Middle frontal gyrus (tissue), 1 donor: ENCODE results near the gene ZNF84.

Source experiments
- DNase-seq: peaks from one replicate; pipeline ENCODE4 v3.0.0-alpha.2; 2015; ENCODE audit warnings: low spot score; ENCODE audit errors: extremely low spot score

The ZNF84 gene

DNA sequence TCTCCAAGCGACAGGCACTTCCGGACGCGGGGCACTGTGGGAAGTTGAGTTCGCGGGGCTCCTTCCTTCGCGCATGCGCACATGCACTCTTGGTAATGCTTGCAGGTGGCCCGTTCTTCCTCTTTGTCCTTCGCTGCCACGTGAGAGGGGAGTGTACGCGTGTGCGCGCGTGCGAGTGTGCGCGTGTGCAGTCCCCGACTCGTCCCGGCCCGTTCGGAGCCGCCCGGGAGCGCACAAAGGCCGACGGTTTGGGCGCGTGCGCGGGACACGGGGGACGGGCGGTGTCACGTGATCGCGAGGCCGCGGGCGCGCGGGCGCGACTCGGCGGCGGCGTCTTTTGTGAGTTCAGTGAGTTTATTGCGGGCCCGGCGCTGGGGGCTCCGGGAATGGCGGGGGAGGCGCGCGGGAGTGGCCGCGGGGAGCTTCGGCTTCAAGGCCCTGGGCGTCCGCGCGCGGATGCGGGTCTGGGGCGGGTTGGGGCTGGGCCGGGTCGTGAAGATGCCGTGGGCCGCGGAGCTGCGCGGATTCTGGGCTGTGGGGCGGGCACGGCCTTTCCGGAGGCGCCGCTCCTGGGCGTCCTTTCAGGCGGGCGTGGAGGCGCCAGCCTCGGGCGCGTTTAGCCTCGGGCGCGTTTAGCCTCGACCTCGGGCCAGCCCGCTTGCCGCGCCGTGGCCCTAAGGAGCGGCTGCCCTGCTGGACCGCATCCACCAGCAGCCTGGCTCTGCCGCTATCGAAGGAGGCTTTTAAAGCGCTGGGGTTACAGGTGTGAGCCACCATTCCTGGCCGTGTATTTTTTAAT lies at the start of gene ZNF84:
TSS of gene ZNF84 (plus strand) at position 303 of the 799 bp plus-strand sequence. CDS start 3,959 bp downstream, outside the sequence.
- peak; percentile 87 for DNase-seq

DNA sequence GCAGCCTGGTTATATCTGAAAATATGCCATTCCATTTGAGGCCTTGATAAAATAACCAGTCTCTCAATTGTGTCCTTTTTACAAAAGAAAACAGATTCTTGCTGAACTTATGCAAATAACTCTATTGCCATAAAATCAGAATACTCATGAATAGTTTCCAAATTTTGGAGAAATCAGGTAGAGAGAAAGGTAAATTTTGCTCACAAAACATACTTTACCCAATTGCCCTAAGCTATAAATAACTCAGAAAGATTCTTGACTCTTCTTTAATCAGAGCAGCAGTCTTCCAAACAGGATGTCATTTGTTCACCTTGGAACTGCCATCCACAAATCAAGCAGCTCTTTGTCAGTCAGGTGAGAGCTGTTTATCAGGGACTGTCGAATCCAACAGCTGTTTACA lies 38.6 kb upstream of the ZNF84 start:
- DNase-seq: no peak

DNA sequence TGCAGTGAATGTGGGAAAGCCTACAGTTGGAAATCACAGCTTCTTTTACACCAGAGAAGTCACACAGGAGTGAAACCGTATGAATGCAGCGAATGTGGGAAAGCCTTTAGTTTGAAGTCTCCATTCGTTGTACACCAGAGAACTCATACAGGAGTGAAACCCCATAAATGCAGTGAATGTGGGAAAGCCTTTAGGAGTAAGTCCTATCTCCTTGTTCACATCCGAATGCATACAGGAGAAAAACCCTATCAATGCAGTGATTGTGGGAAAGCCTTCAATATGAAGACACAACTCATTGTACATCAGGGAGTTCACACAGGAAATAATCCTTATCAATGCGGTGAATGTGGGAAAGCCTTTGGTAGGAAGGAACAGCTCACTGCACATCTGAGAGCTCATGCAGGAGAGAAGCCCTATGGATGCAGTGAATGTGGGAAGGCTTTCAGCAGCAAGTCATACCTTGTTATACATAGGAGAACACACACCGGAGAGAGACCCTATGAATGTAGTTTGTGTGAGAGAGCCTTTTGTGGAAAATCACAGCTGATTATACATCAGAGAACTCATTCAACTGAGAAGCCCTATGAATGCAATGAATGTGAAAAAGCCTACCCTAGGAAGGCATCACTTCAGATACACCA lies 26.5 kb upstream of the ZNF84 start:
- DNase-seq: no peak

DNA sequence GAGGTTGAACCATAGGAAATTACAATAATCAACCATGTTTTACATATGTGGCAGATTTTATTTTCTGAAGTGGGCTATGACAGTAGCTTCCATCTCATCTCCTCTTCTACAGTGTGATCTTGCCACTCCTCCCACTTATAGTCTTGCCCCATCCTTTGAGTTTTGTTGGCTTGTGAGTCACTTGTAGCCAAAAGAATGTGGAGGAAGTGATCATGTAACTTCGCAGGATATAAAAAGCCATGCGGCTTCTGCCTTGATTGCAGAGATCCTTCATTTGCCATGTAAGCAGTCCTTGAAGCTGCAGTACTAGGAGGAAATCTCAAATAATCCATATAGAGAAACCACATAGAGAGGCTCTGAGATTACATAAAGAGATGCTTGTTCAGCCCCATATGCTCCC lies 13.7 kb upstream of the ZNF84 start:
- no peak for DNase-seq

DNA sequence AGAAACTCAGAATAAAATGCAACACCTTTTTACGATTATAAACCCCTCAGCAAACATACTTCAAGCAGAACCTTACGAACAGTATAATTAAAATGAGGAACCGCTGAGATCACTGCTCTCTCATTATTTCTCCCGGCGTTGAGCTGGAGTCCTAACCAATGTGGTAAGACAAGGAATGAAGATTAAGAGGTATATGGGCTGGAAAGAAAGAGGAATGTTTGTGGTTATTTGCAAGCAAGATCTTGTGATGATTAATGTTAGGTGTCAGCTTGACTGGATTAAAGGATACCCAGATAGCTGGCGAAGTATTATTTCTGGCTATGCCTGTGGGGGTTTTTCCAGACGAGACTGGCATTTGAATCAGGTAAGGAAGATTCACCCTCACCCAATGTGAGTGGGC lies 10.3 kb upstream of the ZNF84 start:
- no peak for DNase-seq

DNA sequence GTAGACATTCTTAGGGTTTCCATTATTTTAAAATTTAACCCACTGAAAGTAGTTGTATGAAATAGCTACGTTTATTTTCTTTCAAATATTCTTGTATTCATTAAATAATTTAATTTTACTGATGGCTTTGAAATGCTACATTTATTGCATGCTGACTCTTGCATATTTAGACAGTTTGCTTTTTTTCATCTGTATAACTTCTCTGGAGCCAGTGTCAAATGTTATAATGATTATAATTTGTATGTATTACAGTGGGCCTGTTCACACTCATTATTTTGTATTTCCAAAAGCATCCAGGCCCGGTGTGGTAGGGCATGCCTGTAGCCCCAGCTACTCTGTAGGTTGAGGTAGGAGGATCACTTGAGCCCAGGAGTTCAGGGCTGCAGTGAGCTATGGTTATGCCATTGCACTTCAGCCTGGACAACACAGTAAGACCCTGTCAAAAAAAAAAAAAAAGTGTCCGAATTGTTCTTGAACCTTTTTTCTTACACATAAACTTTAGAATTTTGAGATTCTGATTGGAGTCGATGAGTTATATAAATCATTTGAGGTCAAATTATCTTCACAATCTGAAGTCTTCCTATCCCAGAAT lies 905 bp downstream of the ZNF84 start:
- no peak for DNase-seq

DNA sequence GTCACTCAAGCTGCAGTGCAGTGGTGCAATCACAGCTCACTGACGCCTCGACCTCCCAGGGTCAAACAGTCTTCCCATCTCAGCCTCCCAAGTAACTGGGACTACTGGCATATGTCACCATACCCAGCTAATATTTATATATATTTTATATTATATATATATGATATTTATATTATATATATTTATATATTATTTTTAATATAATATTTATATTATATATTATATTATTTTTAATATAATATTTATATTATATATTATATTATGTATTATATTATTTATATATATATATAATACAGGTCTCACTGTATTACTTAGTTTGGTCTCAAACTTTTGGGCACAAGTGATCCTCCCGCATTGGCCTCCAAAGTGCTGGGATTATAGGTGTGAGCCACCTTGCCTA lies 9.4 kb downstream of the ZNF84 start:
- DNase-seq: no peak

DNA sequence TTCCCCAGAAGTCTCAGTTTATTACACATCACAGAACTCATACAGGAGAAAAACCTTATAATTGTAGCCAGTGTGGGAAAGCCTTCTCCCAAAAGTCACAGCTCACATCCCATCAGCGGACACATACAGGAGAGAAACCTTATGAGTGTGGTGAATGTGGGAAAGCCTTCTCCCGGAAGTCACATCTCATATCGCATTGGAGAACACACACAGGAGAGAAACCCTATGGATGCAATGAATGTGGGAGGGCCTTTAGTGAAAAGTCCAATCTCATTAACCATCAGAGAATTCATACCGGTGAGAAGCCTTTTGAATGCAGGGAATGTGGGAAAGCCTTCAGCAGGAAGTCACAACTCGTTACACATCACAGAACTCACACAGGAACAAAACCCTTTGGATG lies 20.1 kb downstream of the ZNF84 start:
- no peak for DNase-seq

DNA sequence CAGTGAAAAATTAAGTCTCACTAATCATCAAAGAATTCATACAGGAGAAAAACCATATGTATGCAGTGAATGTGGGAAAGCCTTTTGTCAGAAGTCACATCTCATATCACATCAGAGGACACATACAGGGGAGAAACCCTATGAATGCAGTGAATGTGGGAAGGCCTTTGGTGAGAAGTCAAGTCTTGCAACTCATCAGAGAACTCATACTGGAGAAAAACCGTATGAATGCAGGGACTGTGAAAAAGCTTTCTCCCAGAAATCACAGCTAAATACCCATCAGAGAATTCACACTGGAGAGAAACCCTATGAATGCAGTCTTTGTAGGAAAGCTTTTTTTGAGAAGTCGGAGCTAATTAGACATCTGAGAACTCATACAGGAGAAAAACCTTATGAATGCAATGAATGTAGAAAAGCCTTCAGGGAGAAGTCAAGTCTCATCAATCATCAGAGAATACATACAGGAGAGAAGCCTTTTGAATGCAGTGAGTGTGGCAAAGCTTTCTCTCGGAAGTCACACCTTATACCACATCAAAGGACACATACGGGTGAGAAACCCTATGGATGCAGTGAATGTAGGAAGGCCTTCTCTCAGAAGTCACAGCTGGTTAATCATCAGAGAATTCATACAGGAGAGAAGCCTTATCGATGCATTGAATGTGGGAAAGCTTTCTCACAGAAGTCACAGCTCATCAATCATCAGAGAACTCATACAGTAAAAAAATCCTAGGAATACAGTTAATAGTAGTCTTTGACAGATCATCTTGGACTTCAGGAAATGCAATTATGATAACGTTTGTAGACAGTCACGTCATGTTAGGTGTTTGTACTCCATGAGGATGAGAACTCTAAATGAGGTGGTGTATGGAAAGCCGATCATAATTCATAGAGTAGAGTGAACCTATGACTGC lies 21.1 kb downstream of the ZNF84 start:
- DNase-seq: no peak

DNA sequence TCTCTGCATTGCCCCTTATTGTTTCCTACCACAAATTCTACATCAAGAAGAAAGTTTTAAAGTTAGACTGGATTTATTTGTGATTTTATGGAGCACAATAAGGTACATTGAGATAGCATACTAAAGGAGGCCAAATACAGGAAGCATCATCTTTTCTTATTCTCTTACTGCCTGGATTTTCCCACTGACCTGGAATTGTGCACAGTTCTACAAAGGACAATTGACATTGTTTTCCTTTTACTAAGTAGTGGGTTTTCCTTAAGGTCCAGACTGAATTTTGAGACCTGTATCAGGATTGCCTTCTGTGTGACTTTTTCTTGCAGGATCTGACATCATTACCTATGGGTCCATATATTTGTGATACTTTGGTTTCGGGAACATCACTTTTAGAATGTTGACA lies 24.6 kb downstream of the ZNF84 start:
- no peak for DNase-seq

DNA sequence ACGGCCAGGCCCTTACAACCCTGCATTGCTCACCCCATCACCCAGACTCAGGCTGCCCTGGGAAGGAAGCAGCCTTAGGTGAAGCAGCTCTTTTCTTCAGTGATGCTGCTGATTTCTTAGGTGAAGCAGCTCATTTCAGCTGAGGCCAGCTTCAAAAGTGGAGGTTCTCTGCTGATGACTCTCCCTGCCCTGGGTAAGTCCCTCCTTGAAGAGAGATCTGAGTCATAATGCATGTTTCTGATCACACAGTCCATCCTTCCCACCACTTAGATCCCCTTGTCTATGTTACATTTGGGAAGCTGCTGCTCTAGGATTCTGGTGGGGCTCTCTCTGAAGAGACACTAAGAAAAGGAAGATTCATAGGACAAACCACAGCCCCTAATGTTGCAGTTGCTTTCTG lies 26.2 kb downstream of the ZNF84 start:
- no peak for DNase-seq

DNA sequence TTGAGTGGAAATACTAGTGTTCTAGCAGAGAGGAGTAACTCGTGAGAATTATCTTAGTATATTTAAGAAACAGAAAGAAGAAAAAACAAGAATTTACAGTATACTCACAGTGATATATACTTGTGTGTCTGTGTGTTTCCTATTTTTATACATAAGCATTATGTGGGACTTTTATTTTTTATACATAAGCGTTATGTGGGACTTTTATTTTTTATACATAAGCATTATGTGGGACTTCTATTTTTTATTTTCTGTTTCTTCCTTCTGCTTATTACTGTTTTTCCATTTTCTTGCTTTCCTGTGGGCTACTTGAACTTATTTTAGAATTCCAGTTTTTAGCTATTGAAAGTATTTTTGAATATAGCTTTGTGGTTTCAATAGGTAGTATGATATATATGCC lies 36.5 kb downstream of the ZNF84 start:
- no peak for DNase-seq

DNA sequence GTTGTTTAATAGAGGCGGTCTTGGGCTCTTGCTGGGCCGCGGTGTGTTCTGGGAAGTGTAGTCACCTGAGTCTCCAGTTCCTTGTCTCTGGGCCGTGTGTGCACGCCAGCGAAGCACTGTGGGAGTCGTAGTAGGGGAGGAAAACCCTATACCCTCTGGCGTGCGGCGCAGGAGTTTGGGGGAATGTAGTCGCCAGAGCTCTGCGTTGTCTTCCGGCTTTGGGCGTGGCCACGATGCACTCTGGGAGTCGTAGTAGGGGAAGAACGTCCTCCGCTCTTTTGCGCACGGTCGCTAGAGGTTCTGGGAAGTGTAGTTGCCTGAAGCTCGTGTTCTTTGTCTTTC lies 42.7 kb downstream of the ZNF84 start:
- DNase-seq: peak; percentile 100

DNA sequence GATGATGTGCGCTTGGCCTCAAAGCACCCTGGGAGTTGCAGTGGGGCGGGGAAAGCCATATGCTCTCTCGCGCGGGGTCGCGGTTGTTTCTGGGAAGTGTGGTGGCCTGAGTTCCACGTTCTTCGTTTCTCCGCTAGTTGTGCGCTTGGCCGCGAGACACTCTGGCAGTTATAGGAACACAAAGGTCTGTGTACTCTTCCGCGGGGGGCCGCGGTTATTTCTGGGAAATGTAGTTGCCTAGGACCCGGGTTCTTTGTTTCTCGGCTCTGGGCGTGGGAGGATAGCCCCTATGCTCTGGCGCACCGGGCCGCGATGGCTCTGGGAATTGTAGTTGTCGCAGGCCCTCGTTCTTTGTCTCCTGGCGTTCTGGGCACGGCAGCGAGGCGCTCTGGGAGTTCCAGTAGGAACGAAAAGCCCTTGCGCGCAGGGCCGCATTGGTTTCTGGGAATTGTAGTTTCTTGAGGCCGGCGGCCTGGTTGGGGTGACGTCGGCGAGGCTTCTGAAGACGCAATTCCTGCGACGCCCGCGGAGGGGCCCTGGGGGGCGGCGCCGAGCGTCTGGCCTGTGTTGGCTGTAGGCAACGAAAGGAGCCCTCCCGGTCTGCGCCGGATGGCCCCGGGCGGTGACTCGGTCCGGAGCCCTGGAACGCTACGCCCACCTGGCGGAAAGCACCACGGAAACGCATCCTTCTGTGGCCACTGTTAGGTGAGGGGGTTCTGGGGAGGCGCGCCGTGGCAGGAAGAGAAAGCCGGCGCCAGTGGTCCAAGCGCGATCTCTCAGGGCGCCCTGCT lies 43.3 kb downstream of the ZNF84 start, which contains the start of gene ZNF140:
TSS of gene ZNF140 (plus strand) at position 556 of the 791 bp plus-strand sequence. CDS start 398 bp downstream, outside the sequence.
- DNase-seq: peak; percentile 97

DNA sequence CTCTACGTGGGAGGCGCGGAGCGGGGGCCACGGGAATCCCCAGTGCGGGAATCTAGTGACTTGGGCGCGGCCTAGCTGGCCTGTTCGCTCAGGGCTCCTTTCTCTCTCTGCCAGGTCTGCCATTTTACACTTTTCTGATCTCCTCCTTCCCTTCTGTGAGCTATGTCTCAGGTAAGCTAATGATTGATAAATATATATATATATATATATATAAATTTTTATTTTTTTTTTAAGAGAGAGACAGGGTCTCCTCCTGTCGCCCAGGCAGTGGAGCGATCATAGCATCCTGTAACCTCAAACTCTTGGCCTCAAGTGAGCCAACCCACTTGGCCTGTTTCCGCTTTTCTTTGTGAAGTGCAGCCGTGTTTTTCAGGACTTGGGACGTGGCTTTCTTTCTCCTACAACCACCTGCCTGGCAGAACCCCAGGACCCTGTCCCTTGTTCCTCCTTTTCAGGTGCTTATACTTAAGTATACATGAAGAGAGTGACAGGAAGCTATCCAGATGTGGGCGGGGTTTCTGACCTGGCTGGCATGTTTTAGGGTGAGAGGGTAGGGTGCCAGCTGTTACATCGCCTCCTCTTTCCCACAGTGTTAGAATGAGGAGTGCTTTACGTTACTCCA lies 44.0 kb downstream of the ZNF84 start:
- no peak for DNase-seq

DNA sequence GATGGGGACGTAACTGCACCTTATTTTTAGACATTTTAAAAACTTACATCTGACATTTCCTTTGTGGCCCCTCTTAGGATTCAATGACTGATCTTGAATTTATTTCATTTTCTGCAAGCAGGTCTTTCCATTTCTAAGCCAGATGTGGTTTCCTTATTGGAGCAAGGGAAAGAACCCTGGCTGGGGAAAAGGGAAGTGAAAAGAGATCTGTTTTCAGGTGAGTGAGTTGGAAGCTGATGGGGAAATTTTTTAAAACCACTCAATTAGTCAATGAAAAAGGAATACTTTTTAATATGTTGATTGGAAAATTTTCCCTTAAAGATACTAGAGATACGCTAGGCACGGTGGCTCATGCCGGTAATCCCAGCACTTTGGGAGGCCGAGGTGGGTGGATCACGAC lies 46.0 kb downstream of the ZNF84 start:
- no peak for DNase-seq

DNA sequence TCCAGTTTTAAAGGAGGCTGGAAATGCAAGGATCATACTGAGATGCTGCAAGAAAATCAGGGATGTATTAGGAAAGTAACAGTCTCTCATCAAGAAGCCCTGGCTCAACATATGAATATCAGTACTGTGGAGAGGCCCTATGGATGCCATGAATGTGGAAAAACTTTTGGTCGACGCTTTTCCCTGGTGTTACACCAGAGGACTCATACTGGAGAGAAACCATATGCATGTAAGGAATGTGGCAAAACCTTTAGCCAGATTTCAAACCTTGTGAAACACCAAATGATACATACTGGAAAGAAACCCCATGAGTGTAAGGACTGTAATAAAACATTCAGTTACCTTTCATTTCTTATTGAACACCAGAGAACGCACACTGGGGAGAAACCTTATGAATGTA lies 68.3 kb downstream of the ZNF84 start:
- no peak for DNase-seq

DNA sequence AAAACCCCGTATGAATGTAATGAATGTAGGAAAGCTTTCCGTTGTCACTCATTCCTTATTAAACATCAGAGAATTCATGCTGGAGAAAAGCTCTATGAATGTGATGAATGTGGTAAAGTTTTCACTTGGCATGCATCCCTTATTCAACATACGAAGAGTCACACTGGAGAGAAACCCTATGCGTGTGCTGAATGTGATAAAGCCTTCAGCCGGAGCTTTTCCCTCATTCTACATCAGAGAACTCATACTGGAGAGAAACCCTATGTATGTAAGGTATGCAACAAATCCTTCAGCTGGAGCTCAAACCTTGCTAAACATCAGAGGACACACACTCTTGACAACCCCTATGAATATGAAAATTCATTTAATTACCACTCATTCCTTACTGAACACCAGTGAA lies 68.9 kb downstream of the ZNF84 start:
- DNase-seq: no peak

DNA sequence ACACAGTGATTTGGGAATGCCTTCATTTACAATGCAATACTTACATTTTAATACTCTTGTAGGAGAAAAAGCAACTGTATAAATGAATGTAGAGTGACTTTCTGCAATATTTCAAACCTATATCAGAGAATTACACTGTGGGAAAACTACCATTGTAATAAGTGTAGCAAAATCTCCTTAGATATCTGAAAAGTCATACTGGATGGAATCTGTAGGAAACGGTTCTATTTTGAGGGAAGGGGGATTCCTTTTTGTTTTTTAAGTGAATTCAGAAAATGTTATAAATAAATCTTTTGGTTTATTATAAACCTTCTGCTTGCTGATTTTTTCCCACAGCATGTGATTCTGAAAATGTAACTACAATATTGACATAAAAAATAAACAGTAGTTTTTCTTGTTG lies 69.8 kb downstream of the ZNF84 start:
- no peak for DNase-seq

DNA sequence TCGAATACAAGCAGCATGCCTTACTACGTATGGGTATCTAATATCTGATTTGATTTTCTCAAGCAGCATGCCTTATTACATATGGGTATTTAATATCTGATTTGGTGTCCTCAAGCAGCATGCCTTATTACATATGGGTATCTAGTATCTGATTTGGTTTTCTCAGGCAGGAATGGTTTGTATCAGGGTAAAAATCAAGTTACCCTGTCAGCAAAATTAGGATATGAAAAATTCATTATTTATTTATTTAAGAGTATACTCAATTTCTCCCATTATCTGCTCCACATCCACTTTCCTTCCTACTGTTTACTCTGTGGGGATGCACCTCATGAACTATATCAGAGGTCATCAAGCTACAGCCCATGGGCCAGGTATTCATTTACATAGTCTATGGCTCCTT lies 70.8 kb downstream of the ZNF84 start:
- no peak for DNase-seq
